Hepatocyte (in vitro differentiated cells): Measurements from ENCODE around the gene AMY2A.

Experiments
- EZH2 ChIP-seq: fragments of 200-600 bp; sonication (generic); IDR thresholded peaks from 2 replicates; pipeline ENCODE4 v1.6.1; 2016; ENCODE audit warnings: antibody characterized with exemption, mild to moderate bottlenecking, borderline replicate concordance
- TF ChIP-seq, protein P1 (sequence below): fragments of 200-600 bp; sonication (generic); IDR thresholded peaks from 2 replicates; pipeline ENCODE4 v1.5.1; 2016; ENCODE audit warnings: antibody characterized with exemption, mild to moderate bottlenecking; ENCODE audit not compliant: poor library complexity

- no peak for TF ChIP-seq EZH2
- TF ChIP-seq, protein P1, sequence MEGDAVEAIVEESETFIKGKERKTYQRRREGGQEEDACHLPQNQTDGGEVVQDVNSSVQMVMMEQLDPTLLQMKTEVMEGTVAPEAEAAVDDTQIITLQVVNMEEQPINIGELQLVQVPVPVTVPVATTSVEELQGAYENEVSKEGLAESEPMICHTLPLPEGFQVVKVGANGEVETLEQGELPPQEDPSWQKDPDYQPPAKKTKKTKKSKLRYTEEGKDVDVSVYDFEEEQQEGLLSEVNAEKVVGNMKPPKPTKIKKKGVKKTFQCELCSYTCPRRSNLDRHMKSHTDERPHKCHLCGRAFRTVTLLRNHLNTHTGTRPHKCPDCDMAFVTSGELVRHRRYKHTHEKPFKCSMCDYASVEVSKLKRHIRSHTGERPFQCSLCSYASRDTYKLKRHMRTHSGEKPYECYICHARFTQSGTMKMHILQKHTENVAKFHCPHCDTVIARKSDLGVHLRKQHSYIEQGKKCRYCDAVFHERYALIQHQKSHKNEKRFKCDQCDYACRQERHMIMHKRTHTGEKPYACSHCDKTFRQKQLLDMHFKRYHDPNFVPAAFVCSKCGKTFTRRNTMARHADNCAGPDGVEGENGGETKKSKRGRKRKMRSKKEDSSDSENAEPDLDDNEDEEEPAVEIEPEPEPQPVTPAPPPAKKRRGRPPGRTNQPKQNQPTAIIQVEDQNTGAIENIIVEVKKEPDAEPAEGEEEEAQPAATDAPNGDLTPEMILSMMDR = no peak
These were observed 865 bp upstream of the AMY2A start for GRCh38 chr1:103616362-103616761.
